Liver (tissue), 3 donors: ENCODE results near the gene CNEP1R1.

Experiments used
- EGR1 ChIP-seq, 2 donors: IDR thresholded peaks; 2 replicates each; pipeline ENCODE4 v1.6.1; 2016 to 2018; ENCODE audit warnings: antibody characterized with exemption in 2 of 2, low read depth in 2 of 2
- GABPA ChIP-seq, 2 donors: IDR thresholded peaks in 1 of 2; conservative IDR thresholded peaks in 1 of 2; 2 replicates each; pipeline ENCODE4 v1.6.1; 2016; ENCODE audit warnings: antibody characterized with exemption in 2 of 2, mild to moderate bottlenecking in 1 of 2, moderate library complexity in 1 of 2
- HNF4A ChIP-seq, 2 donors: conservative IDR thresholded peaks; 2 replicates each; pipeline ENCODE4 v1.6.1; 2016; ENCODE audit warnings: antibody characterized with exemption in 2 of 2, mild to moderate bottlenecking in 2 of 2
- HNF4G ChIP-seq: IDR thresholded peaks from 2 replicates; pipeline ENCODE4 v1.6.1; 2016; ENCODE audit warnings: antibody characterized with exemption
- JUND ChIP-seq, 2 donors: IDR thresholded peaks; 2 replicates each; pipeline ENCODE4 v1.6.1; 2016; ENCODE audit warnings: antibody characterized with exemption in 2 of 2
- RAD21 ChIP-seq, 2 donors: IDR thresholded peaks; 2 replicates each; pipeline ENCODE4 v1.6.1; 2016; ENCODE audit warnings: antibody characterized with exemption in 2 of 2, mild to moderate bottlenecking in 2 of 2
- TAF1 ChIP-seq: conservative IDR thresholded peaks from 2 replicates; pipeline ENCODE4 v1.6.1; 2016; ENCODE audit warnings: antibody characterized with exemption, mild to moderate bottlenecking
- YY1 ChIP-seq: IDR thresholded peaks from 2 replicates; pipeline ENCODE4 v1.6.1; 2016; ENCODE audit warnings: antibody characterized with exemption, mild to moderate bottlenecking
- TF ChIP-seq, protein P1 (sequence below): fragments of 150-350 bp; IDR thresholded peaks from 2 replicates; pipeline ENCODE4 v1.5.1; 2017; ENCODE audit warnings: improper control_type of control experiment, low read depth, low read length; ENCODE audit not compliant: missing input control
- TF ChIP-seq, protein P2 (sequence below): IDR thresholded peaks from 2 replicates; pipeline ENCODE4 v1.6.1; 2016; ENCODE audit warnings: antibody characterized with exemption
- TF ChIP-seq, protein P3 (sequence below): IDR thresholded peaks from 2 replicates; pipeline ENCODE4 v1.6.1; 2016; ENCODE audit warnings: antibody characterized with exemption
- donor health status: healthy.
- donor health status: healthy.

DNA sequence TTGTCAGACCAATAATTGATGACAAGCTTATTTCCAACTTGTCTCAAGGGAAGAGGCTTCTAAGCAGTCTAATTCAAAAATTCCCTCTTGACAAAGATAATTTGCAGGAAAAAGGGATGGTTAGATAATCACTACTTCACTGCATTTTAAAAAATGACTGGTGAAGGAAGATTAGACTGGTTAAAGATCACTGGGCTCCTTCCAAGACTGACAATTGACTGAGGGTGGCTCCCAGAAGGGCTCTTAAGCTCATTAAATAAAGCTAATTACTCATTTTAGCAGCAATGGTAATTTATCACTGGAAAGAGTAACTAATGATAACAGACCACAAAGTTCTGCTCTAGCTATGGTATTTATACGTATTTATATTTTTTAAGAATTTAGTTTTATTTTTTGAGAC, 36.3 kb downstream of the CNEP1R1 start:
- TF ChIP-seq, protein P1, sequence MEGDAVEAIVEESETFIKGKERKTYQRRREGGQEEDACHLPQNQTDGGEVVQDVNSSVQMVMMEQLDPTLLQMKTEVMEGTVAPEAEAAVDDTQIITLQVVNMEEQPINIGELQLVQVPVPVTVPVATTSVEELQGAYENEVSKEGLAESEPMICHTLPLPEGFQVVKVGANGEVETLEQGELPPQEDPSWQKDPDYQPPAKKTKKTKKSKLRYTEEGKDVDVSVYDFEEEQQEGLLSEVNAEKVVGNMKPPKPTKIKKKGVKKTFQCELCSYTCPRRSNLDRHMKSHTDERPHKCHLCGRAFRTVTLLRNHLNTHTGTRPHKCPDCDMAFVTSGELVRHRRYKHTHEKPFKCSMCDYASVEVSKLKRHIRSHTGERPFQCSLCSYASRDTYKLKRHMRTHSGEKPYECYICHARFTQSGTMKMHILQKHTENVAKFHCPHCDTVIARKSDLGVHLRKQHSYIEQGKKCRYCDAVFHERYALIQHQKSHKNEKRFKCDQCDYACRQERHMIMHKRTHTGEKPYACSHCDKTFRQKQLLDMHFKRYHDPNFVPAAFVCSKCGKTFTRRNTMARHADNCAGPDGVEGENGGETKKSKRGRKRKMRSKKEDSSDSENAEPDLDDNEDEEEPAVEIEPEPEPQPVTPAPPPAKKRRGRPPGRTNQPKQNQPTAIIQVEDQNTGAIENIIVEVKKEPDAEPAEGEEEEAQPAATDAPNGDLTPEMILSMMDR = no peak
- TF ChIP-seq, protein P2, sequence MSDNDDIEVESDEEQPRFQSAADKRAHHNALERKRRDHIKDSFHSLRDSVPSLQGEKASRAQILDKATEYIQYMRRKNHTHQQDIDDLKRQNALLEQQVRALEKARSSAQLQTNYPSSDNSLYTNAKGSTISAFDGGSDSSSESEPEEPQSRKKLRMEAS = no peak
- TF ChIP-seq, protein P3, sequence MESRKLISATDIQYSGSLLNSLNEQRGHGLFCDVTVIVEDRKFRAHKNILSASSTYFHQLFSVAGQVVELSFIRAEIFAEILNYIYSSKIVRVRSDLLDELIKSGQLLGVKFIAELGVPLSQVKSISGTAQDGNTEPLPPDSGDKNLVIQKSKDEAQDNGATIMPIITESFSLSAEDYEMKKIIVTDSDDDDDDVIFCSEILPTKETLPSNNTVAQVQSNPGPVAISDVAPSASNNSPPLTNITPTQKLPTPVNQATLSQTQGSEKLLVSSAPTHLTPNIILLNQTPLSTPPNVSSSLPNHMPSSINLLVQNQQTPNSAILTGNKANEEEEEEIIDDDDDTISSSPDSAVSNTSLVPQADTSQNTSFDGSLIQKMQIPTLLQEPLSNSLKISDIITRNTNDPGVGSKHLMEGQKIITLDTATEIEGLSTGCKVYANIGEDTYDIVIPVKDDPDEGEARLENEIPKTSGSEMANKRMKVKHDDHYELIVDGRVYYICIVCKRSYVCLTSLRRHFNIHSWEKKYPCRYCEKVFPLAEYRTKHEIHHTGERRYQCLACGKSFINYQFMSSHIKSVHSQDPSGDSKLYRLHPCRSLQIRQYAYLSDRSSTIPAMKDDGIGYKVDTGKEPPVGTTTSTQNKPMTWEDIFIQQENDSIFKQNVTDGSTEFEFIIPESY = no peak
- no peak for TF ChIP-seq HNF4G
- TF ChIP-seq YY1 = no peak
- TF ChIP-seq RAD21 (IDR thresholded peaks at IDR 0.05) = no peak
- TF ChIP-seq GABPA (IDR thresholded peaks at IDR 0.05 in 1 of 2, conservative IDR thresholded peaks at IDR 0.05 in 1 of 2) = no peak
- TF ChIP-seq HNF4A (conservative IDR thresholded peaks at IDR 0.05) = no peak
- no peak for TF ChIP-seq TAF1
- TF ChIP-seq JUND (IDR thresholded peaks at IDR 0.05) = no peak
- no peak for TF ChIP-seq EGR1 (IDR thresholded peaks at IDR 0.05; ENCODE audit: low read depth in 2 of 2)
